ENCODE measurements around the gene HLF.

DNA sequence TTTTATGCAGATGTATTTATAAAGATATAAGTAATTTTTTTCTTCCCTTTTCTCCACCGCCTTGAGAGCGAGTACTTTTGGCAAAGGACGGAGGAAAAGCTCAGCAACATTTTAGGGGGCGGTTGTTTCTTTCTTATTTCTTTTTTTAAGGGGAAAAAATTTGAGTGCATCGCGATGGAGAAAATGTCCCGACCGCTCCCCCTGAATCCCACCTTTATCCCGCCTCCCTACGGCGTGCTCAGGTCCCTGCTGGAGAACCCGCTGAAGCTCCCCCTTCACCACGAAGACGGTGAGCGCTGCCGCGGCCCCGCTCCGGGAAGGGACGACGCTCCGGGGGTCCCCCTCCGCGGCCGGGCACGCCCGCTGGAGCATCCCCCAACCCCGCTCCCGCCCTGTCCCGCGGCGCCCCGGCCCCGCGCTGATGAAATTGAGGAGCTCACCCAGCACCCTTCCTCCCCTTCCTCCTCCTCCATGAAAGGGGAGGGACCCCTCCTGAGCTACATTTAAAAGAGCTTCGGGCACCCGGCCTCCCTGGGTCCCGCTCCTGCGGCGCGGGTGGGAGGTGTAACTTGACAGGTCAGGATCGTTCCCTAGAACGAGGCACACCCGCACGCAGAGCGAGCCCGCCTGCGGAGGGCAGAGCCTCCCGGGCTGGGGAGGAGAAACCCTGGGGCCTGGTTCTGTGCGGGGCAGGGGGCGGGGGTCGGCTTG is 706 bp downstream of the HLF start:
- TF ChIP-seq, protein P1, sequence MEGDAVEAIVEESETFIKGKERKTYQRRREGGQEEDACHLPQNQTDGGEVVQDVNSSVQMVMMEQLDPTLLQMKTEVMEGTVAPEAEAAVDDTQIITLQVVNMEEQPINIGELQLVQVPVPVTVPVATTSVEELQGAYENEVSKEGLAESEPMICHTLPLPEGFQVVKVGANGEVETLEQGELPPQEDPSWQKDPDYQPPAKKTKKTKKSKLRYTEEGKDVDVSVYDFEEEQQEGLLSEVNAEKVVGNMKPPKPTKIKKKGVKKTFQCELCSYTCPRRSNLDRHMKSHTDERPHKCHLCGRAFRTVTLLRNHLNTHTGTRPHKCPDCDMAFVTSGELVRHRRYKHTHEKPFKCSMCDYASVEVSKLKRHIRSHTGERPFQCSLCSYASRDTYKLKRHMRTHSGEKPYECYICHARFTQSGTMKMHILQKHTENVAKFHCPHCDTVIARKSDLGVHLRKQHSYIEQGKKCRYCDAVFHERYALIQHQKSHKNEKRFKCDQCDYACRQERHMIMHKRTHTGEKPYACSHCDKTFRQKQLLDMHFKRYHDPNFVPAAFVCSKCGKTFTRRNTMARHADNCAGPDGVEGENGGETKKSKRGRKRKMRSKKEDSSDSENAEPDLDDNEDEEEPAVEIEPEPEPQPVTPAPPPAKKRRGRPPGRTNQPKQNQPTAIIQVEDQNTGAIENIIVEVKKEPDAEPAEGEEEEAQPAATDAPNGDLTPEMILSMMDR (conservative IDR thresholded peaks at IDR 0.05; ENCODE audit: low read depth in 2 of 2) = no peak
- TF ChIP-seq POLR2AphosphoS5 (IDR thresholded peaks at IDR 0.05; ENCODE audit: low read depth) (no peak), EZH2 (IDR thresholded peaks at IDR 0.05; ENCODE audit: low read depth, unreplicated experiment) (no peak), ZNF331 (CRISPR knock-in tag; IDR thresholded peaks at IDR 0.05; ENCODE audit: low read depth) (no peak), CREB1 (CRISPR knock-in tag; IDR thresholded peaks at IDR 0.05; ENCODE audit: low read depth) (no peak), EZH2phosphoT487 (IDR thresholded peaks at IDR 0.05; ENCODE audit: unreplicated experiment) (no peak), STAT1 (IDR thresholded peaks at IDR 0.05; ENCODE audit: unreplicated experiment) (no peak), ZNF114 (CRISPR knock-in tag; IDR thresholded peaks at IDR 0.05) (no peak)
- TF ChIP-seq, protein P2, sequence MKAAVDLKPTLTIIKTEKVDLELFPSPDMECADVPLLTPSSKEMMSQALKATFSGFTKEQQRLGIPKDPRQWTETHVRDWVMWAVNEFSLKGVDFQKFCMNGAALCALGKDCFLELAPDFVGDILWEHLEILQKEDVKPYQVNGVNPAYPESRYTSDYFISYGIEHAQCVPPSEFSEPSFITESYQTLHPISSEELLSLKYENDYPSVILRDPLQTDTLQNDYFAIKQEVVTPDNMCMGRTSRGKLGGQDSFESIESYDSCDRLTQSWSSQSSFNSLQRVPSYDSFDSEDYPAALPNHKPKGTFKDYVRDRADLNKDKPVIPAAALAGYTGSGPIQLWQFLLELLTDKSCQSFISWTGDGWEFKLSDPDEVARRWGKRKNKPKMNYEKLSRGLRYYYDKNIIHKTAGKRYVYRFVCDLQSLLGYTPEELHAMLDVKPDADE (IDR thresholded peaks at IDR 0.05) = no peak
- TF ChIP-seq, protein P3, sequence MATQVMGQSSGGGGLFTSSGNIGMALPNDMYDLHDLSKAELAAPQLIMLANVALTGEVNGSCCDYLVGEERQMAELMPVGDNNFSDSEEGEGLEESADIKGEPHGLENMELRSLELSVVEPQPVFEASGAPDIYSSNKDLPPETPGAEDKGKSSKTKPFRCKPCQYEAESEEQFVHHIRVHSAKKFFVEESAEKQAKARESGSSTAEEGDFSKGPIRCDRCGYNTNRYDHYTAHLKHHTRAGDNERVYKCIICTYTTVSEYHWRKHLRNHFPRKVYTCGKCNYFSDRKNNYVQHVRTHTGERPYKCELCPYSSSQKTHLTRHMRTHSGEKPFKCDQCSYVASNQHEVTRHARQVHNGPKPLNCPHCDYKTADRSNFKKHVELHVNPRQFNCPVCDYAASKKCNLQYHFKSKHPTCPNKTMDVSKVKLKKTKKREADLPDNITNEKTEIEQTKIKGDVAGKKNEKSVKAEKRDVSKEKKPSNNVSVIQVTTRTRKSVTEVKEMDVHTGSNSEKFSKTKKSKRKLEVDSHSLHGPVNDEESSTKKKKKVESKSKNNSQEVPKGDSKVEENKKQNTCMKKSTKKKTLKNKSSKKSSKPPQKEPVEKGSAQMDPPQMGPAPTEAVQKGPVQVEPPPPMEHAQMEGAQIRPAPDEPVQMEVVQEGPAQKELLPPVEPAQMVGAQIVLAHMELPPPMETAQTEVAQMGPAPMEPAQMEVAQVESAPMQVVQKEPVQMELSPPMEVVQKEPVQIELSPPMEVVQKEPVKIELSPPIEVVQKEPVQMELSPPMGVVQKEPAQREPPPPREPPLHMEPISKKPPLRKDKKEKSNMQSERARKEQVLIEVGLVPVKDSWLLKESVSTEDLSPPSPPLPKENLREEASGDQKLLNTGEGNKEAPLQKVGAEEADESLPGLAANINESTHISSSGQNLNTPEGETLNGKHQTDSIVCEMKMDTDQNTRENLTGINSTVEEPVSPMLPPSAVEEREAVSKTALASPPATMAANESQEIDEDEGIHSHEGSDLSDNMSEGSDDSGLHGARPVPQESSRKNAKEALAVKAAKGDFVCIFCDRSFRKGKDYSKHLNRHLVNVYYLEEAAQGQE (IDR thresholded peaks at IDR 0.05; ENCODE audit: unreplicated experiment) = no peak

All from GM23338 (cell line).